DOHH2 (cell line): ENCODE results near the gene MGARP.

Source experiments
- H3F3A ChIP-seq: fragments of 200-600 bp; sonication (generic), shearing (Covaris generic); 2 replicates; pipeline ENCODE4 v1.6.0; 2016; ENCODE audit warnings: antibody characterized with exemption, mild to moderate bottlenecking; ENCODE audit not compliant: control insufficient read depth, insufficient read depth
- H3K27ac ChIP-seq: fragments of 200-600 bp; sonication (generic); 2 replicates; pipeline ENCODE4 v1.5.1; 2014; ENCODE audit warnings: low read depth, mild to moderate bottlenecking, low read length, moderate library complexity
- H3K27me3 ChIP-seq: fragments of 200-600 bp; sonication (generic); 2 replicates; pipeline ENCODE4 v1.6.1; 2014; ENCODE audit warnings: mild to moderate bottlenecking, low read length, mixed read lengths; ENCODE audit not compliant: control insufficient read depth
- H3K36me3 ChIP-seq: fragments of 200-600 bp; sonication (generic); 2 replicates; pipeline ENCODE4 v1.6.1; 2014; ENCODE audit warnings: mild to moderate bottlenecking, low read length, moderate library complexity, mixed read lengths; ENCODE audit not compliant: control insufficient read depth
- H3K4me1 ChIP-seq: fragments of 200-600 bp; sonication (generic); 2 replicates; pipeline ENCODE4 v1.6.1; 2014; ENCODE audit warnings: mild to moderate bottlenecking, low read length, mixed read lengths; ENCODE audit not compliant: control insufficient read depth
- H3K4me2 ChIP-seq: fragments of 200-600 bp; sonication (generic); 2 replicates; pipeline ENCODE4 v1.6.0; 2014; ENCODE audit warnings: mild to moderate bottlenecking, low read length, moderate library complexity
- H3K4me3 ChIP-seq: fragments of 200-600 bp; sonication (generic); 2 replicates; pipeline ENCODE4 v1.5.1; 2014; ENCODE audit warnings: mild to moderate bottlenecking, low read length, mixed read lengths
- H3K79me2 ChIP-seq: fragments of 200-600 bp; sonication (generic); 2 replicates; pipeline ENCODE4 v1.6.1; 2014; ENCODE audit warnings: mild to moderate bottlenecking, low read length, mixed read lengths; ENCODE audit not compliant: control insufficient read depth
- H3K9me2 ChIP-seq: fragments of 200-600 bp; sonication (generic); replicated peaks from 2 replicates; pipeline ENCODE4 v1.6.1; 2014; ENCODE audit warnings: mild to moderate bottlenecking, low read length, mixed read lengths; ENCODE audit not compliant: control insufficient read depth
- H3K9me3 ChIP-seq: fragments of 200-600 bp; sonication (generic); 2 replicates; pipeline ENCODE4 v1.6.1; 2014; ENCODE audit warnings: antibody characterized with exemption, low read length, mixed read lengths; ENCODE audit not compliant: control insufficient read depth, insufficient read depth
- H4K20me1 ChIP-seq: fragments of 200-600 bp; sonication (generic); 2 replicates; pipeline ENCODE4 v1.6.0; 2014; ENCODE audit warnings: low read depth, mild to moderate bottlenecking, antibody characterized with exemption, low read length, moderate library complexity; ENCODE audit not compliant: control insufficient read depth, insufficient read depth
- EZH2phosphoT487 ChIP-seq: fragments of 200-600 bp; sonication (generic); IDR thresholded peaks from 2 replicates; pipeline ENCODE4 v1.6.1; 2017; ENCODE audit warnings: borderline replicate concordance, mild to moderate bottlenecking, antibody characterized with exemption, low read length, moderate library complexity, mixed read lengths
- TF ChIP-seq, protein P1 (sequence below): fragments of 200-600 bp; sonication (generic); IDR thresholded peaks from one replicate; pipeline ENCODE4 v1.5.1; 2014; ENCODE audit warnings: antibody characterized with exemption, mild to moderate bottlenecking, low read depth, low read length; ENCODE audit not compliant: poor library complexity, severe bottlenecking

Gene MGARP

DNA sequence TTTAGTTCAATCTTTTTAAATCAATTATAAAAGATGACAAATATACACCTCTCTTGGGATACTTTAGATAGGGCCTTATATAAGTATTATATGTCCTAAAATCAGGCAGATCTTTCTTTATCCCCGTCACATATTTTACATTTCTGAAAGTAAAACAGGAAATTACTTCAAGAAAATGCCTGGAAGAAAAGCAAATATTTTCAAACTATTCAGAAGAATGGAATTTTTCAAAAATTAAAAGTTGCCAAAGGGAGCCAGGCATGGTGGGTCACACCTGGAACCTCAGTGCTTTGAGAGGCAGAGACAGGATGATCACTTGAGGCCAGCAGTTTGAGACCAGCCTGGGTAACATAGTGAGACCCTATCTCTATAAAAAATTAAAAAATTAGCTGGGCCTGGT, 34.4 kb downstream of the MGARP start:
- Histone ChIP-seq H3F3A (0 out of 2 replicates have a peak, but pooled peaks cover 2% of the 10 kb centered on the region), H3K4me1 (no peaks in the 10 kb centered on the region), H3K4me3 (no peak overlapping the region), H3K27me3 (no peaks in the 10 kb centered on the region), H3K4me2 (no peak overlapping the region), H3K36me3 (no peaks in the 10 kb centered on the region), H4K20me1 (no peaks in the 10 kb centered on the region), H3K27ac (no peak overlapping the region), H3K79me2 (no peaks in the 10 kb centered on the region), H3K9me2 (no peaks in the 10 kb centered on the region), H3K9me3 (no peaks in the 10 kb centered on the region)
- TF ChIP-seq, protein P1, sequence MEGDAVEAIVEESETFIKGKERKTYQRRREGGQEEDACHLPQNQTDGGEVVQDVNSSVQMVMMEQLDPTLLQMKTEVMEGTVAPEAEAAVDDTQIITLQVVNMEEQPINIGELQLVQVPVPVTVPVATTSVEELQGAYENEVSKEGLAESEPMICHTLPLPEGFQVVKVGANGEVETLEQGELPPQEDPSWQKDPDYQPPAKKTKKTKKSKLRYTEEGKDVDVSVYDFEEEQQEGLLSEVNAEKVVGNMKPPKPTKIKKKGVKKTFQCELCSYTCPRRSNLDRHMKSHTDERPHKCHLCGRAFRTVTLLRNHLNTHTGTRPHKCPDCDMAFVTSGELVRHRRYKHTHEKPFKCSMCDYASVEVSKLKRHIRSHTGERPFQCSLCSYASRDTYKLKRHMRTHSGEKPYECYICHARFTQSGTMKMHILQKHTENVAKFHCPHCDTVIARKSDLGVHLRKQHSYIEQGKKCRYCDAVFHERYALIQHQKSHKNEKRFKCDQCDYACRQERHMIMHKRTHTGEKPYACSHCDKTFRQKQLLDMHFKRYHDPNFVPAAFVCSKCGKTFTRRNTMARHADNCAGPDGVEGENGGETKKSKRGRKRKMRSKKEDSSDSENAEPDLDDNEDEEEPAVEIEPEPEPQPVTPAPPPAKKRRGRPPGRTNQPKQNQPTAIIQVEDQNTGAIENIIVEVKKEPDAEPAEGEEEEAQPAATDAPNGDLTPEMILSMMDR = no peak
- TF ChIP-seq EZH2phosphoT487 = no peak

DNA sequence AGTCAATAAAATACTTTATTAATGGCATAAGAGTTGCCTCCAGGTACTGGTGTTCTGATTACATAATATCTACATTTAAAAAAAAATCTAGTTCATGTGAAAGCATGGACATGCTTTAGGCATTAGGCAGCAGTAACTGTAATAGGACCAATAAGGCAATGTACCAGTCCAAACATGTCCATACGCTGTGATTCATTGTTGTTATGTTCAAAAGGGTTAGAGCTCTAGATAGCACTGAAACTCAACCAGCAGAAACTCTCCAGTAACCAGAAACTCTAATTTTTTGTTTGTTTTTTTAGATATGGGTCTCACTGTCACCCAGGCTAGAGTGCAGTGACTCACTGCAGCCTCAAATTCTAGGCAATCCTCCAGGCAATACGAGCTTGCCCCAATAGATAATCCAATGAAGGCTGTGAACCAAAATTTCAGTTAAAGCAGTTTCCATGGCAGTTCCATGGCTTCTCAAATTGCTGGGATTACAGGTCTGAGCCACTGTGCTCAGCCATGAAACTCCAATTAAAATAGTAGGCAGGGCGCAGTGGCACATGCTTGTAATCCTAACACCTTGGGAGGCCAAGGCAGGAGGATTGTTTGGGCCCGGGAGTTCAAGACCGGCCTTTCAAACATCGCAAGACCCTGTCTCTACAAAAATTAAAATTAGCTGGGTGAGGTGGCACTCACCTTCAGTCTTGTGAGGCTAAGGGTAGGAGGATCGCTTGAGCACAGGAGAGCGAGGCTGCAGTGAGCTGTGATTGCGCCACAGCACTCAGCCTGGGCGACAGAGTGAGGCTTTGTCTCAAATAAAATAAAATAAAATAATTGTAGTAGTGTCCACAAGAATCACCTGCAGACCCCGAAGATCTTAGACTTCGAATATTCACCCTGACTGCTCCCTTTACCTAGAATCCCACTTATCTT, 36.3 kb downstream of the MGARP start:
- TF ChIP-seq, protein P1 = no peak
- no peak for TF ChIP-seq EZH2phosphoT487
- no peaks in the 10 kb centered on the region for H3K79me2 ChIP-seq
- H3K27ac ChIP-seq = no peak overlapping the region
- H4K20me1 ChIP-seq = no peaks in the 10 kb centered on the region
- peaks cover 2% of the 10 kb centered on the region; the same call in 1 of the 2 replicates for H3K9me3 ChIP-seq
- no peak overlapping the region for H3K4me3 ChIP-seq
- H3K36me3 ChIP-seq = no peaks in the 10 kb centered on the region
- H3K4me1 ChIP-seq = peaks cover 14% of the 10 kb centered on the region
- no peaks in the 10 kb centered on the region for H3K9me2 ChIP-seq
- H3K27me3 ChIP-seq = no peaks in the 10 kb centered on the region
- H3K4me2 ChIP-seq = no peak overlapping the region
- H3F3A ChIP-seq = 0 out of 2 replicates have a peak, but pooled peaks cover 2% of the 10 kb centered on the region

DNA sequence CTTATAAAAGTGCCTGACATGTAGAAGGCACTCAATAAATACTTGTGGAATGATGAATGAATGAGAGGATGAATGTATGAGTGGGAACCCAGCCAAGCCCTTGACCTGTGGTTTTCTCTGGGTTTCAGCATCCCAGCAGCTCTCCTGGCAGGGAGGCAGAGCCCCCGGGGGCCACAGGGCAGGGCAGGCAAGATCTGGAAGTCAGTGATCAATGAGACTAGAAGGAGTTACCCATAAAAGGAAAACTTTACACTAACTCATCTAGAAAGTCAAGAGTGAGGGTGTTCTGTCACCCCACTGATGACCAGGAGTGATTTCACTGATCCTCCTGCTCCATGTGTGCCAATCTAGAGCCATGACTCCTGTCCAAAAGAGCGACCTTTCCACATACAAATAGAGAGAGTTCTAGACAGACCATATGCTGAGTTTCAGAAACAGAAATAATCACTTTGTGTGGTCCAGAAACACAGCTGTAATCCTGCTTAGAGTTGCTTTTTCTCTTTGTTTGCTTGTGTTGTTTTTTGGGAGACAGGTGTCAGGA, 37.4 kb downstream of the MGARP start:
- H3K27ac ChIP-seq = no peak overlapping the region
- H3K4me1 ChIP-seq = peaks cover 21% of the 10 kb centered on the region

More for the DNA sequence above, 37.4 kb downstream of the MGARP start:
- H3K36me3 ChIP-seq = no peaks in the 10 kb centered on the region
- H3K27me3 ChIP-seq = no peaks in the 10 kb centered on the region
- no peaks in the 10 kb centered on the region for H3K79me2 ChIP-seq
- no peaks in the 10 kb centered on the region for H3K9me2 ChIP-seq
- H3K9me3 ChIP-seq = peaks cover 2% of the 10 kb centered on the region; the same call in 1 of the 2 replicates
- TF ChIP-seq, protein P1 = no peak
- no peak for TF ChIP-seq EZH2phosphoT487
- no peaks in the 10 kb centered on the region for H3F3A ChIP-seq
- no peak overlapping the region for H3K4me3 ChIP-seq
- H4K20me1 ChIP-seq = no peaks in the 10 kb centered on the region
- H3K4me2 ChIP-seq = no peak overlapping the region
